OCI-M2 (cell line): ENCODE data around the gene CALCOCO2.
"Not testable (repeated sequence)": the region's sequence is repeated elsewhere in the genome, so short reads cannot be mapped to it uniquely, and the experiment has no call there.

Experiments
- DNase-seq: peaks from one replicate; lab custom pipeline; 2025; ENCODE audit not compliant: unreplicated experiment; lab: John Stamatoyannopoulos, UW

The CALCOCO2 gene

DNA sequence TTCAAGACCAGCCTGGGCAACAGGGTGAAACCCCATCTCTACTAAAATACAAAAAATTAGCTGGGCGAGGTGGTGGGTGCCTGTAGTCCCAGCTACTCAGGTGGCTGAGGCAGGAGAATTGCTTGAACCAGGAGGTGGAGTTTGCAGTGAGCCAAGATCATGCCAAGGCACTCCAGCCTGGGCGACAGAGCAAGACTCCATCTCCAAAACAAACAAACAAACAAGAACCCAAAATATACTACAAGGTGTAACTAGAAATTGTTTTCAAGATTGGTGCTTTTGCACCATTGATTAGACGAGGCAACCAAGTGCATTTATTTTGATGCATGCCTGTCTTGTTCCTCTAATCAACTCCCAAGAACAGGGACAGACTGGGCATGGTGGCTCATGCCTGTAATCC lies 41.6 kb downstream of the CALCOCO2 start:
- DNase-seq: not testable (repeated sequence)

DNA sequence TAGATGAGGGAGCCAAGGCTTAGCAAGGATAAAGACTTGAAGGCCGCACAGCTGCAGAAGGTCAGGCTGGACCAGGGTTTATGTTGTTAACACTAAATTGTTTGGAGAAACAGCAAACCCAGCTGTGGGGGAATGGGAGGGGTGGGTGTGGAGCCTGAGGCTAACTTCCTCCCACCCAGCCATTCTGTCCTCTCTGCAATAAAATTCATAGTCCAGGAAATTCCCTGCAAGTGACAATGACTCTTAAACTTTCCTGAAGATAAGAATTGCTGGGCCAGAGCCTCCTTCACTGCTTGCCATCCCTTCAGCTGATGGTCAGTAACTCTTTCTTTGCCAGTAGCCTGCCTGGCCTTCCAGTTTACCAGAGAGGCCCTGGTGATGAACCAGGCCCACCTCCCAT lies 42.4 kb downstream of the CALCOCO2 start:
- DNase-seq: no peak

DNA sequence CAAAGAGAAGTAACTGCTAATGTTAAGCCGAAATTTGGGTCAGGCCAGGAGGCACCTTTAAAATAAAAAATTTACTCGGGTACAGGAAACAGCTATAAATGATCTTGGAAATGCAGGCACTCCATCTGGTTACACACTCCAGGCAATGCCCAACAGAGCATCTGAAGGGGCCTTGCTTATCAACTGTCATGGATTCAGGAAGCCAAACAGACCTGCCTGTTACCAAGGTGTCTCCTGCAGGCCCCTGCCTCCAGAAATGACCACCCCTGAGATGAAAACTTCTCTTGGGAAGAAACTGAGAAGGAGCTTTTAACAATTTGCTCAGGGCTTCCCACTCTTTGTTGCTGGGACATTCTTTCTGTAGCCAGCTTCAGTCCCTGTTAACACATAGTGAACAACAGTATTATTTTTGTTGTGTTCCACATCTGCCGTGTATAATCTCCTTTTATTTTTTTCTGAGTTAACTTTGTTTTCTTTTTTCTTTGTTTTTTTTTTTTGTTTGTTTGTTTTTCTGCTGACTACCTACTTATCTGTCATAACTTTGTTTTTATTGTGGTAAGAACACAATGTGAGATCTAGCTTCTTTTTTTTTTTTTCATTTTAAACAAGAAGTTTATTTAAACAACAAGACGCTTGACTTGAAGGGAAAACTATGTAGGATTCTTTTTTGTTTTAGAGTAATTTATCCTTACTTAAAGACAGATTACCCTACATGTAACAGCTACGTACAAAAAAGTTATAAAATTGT lies 43.0 kb downstream of the CALCOCO2 start:
- no peak for DNase-seq

DNA sequence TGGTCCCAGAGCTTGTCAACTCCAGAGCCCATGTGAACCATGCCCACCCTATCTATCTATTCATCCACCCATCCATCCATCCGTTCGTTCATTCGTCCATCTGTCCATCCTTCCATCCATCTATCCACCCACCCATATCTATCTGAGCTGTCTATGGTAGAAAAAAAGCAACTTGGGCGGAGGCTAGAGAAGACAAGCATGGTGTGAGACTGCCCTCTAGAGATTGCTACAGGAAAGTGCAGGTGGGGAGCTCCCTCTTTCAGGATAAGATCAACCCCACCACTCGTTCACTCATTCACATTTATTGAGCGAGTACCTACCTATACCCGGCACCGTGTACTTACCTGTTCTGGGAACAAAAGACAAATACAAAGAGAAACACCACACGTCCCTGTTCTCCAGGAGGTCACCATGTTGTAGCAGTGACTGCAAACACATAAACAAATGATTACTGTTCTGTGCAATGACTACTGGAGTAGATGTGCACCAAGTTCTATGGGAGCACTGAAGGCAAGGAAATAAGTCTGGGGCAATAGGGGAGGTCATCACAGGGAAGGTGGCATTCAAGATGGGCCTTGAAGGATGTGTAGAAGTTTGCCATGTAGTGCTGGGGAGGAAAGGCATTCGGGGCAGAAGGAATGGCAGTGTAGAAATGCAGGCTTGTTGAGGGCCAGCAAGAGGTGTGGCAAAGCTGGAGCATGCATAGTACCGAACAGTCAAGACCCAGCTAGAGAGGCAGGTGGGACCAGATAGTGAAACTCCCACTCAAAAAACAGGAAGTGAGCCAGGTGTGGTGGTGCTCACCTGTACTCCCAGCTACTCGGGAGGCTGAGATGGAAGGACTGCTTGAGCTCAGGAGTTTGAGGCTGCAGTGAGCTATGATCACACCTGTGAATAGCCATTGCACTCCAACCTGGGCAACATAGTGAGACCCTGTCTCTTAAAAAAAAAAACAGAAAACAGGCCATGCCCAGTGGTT lies 48.4 kb downstream of the CALCOCO2 start:
- peak; percentile 33 for DNase-seq

DNA sequence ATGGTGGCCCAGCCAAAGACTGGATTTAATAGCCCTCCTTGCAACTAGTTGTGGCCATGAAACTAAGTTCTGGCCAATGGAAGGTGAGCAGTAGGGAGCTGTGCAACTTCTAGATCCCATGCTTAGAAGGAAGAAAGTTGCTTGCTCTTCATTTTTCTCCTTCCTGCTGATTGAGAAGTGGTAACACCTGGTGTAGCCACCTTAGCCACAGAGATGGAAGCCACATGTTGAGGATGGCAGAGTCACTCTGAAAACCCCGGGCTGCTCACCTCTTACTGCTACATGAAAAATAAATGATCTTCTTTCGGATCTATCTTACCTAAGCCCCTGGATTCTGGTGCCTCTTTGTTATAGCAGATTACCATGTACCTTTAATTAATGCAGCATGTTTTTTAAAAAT lies 51.4 kb downstream of the CALCOCO2 start:
- DNase-seq: no peak

DNA sequence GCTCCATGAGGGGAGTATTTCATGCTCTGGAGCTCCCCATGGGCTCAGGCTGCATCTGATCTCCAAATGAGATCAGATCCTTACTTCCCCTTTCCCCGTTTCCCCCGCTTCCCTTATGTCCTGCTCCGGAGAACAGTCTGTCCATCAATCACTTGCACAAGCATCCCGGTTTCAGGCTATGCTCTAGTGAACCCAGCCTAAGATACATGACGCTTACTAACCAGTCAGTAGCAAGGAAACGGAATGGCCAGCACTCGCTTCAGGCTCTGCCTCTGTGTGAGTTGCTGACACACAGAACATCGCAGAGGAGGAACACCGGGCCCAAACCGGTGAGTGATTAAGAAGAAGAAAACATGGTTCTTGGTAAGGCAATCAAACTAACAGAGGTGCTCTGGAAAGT lies 52.3 kb downstream of the CALCOCO2 start:
- no peak for DNase-seq

DNA sequence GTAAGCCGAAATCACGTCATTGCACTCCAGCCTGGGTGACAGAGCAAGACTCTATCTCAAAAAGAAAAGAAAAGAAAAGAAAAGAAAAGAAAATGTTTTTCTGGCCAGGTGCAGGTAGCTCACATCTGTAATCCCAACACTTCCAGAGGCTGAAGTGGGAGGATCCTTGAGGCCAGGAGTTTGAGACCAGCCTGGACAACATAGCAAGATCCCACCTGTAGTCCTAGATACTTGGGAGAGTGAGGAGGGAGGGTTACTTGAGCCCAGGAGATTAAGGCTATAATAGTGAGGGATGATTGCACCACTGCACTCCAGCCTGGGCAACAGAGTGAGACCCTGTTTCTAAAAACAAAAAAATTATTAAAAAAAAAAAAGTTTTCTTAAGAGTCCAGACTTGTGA lies 59.3 kb downstream of the CALCOCO2 start:
- no peak for DNase-seq

DNA sequence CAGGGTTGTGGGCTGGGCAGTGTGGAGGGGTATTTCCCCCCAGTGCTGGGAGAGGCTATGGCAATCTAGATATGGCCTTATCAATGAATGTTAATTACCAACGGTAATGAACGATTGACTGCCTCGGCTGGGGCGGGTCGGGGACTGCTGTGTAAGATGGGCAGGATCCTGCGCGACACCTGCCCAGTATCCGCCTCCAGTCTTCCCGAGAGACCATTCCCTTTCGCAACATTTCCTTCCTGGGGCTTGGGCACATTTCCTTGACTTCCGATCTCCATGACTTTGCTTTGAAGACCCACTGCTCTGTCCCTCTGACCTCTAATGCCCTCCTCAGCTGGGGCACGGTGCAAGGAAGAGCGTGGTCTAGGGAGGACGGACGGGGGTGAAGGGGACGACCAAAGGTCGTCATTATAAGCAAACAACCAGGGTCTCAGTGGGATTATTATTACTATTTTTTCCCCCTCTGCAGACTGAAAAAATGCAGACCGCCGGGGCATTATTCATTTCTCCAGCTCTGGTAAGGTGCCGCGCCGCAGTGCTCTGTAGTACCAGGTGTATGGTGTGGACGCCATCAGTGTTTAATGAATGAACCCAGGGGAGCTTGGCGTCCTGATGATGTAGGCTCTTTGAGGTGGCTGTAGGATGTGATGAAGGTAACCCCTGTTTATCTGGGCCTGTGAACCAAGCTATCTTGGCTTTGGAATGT lies 62.3 kb downstream of the CALCOCO2 start:
- DNase-seq: no peak

DNA sequence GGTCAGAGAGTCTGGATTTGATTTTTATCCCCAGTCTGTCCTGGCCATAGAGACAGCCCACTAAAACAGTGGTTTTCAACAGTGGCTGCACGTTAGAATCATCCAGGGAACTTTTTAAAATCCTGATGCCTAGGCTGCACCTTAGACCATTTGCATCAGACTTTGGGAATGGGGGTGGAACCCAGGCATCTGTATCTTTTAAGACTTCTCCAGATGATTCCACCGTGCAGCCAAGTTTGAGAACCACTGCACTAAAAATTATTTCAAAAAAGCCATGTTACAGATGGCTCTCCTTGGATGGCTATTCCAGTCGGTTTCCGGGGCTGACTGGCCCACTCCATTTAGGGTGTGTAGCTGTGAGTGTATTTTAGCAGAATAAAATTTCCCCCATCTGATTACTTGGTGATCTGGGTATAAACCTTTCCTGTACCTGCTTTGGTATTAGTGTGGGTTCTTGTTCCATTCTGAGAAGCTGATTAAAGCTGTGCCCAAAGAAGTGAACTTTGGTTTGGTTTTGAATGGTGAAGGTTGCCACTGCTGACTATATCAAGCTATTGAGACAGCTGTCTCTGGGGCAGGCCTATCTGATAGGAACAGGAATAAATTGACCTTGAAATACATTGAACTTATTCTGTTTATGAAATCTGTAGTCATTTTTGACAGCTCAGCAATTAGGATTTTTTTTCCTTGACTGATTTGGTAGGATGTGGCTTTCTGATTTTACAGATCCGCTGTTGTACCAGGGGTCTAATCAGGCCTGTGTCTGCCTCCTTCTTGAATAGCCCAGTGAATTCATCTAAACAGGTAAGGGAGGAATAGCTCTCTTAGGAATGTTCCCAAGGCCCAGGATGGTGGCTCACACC lies 63.0 kb downstream of the CALCOCO2 start:
- DNase-seq: no peak

DNA sequence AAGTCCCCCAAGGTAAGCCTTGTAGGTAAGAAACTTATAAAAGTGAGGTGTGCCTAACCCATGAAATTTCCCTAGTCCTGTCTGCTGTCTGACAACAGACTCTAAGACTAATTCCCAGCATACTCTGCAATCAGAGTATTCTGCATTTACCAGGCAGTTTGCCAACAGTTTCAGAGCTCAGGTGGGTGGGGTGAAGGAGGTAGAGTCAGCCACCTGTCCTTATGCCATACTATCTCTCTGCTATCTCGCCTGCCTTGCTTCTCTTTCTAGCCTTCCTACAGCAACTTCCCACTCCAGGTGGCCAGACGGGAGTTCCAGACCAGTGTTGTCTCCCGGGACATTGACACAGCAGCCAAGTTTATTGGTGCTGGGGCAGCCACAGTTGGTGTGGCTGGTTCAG lies 64.1 kb downstream of the CALCOCO2 start:
- no peak for DNase-seq

DNA sequence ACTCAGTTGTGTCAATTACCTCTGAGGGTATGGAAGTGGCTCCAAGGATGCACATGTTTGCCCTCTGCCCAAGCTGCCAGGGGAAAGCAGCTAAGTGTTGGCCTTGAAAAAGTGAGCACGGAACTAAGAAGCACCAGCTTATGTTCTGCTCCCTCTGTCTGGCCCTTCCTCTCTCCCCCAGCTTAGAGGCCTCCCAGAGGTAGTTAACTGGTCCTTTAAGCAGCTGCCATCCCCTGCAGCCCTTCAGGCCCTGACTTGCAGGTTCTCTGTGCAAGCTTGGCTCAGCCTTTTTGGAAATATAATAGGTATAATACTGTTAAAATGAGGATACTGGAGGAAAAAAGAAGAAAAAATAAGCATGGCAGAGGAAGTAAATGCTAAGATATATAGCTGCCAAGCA lies 70.4 kb downstream of the CALCOCO2 start:
- no peak for DNase-seq

DNA sequence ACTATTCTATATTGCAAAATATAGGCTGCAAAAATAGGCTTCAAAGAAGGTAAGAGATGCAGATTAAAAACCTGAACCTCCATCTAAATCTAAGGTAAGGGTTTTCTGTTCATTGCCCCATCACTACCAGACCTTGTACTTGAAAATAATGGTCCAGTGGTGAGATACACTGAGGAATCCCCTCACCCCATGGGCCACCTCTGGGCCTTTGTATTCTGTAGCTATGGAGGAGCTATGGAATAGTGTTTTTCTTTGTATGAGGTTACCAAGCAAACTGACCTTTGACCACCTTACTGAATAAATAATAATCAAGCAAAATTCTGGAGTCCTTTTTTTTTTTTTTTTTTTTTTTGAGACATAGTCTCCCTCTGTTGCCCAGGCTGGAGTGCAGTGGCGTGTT lies 72.6 kb downstream of the CALCOCO2 start:
- no peak for DNase-seq

DNA sequence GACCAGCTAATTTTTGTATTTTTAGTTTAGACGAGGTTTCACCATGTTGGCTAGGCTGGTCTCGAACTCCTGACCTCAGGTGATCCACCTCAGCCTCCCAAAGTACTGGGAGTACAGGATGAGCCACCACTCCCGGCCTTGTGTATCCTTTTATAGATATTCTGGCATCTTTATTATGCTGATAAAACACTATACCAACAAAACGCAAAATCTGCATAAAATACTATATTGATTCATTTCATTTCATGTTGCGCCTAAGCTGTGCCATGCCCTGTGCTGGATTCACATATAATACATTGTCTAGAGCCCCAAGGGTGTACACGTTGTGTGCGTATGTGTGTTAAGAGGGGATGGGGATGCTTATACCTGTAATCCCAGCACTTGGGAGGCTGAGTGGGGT lies 73.6 kb downstream of the CALCOCO2 start:
- DNase-seq: no peak

DNA sequence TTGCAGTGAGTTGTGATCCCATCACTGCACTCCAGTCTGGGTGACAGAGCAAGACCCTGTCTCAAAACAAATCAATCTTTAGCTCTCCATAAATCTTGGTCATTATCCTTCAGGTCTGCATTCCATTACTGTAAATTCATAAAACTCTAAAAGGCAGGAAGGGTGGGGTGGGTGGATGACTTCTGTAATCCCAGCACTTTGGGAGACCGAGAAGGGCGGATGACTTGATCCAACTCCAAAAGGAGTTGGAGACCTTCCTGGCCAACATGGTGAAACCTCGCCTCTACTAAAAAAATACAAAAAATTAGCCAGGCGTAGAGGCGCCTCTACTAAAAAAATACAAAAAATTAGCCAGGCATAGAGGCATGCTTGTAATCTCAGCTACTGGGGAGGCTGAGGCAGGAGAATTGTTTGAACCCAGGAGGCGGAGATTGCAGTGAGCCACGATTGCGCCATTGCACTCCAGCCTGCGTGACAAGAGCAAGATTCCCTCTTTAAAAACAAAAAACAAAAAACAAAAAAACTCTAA lies 75.2 kb downstream of the CALCOCO2 start:
- no peak for DNase-seq

DNA sequence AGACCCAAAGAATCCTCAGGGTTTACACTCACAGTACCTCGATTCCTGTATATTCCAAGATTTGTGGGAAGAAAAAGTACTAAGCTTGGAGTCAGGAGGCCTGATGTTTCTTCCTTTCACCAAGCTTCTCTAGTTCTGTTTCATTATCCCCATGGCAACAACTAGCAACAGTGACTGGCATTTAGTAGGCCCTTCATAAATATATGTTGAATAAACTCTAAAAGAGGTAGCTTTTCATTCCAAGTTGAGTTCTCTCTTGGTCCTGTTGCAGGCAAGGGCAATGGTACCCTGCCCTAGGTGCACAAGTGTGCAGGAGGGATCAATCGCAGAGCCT lies 76.8 kb downstream of the CALCOCO2 start:
- no peak for DNase-seq

DNA sequence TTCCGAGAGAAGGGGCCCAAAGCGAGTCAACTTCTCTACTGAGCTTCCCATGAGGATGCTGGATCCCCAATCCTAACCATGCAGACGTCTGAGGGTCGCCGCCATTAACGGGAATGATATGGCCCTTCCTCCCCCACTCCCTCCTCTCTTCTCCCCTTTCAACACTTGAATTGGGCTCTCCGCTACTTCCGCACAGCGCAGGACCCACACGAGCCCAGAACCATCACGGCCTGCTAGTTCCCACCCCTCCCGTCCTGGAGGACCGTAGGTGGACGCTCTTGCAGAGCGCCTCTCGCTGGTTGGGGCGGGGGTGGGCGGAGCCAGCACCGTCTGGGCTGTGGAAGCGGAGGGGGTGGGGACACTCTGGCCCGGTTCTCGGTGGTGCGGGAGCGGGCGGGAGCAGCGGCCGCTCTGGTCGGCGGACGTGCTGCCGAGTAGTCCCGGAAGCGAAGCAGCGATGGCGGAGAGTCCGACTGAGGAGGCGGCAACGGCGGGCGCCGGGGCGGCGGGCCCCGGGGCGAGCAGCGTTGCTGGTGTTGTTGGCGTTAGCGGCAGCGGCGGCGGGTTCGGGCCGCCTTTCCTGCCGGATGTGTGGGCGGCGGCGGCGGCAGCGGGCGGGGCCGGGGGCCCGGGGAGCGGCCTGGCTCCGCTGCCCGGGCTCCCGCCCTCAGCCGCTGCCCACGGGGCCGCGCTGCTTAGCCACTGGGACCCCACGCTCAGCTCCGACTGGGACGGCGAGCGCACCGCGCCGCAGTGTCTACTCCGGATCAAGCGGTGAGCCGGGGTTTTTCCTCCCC lies 77.4 kb downstream of the CALCOCO2 start, which contains the start of gene UBE2Z:
Gene UBE2Z (plus strand): TSS at position 361 of the 797 bp plus-strand sequence. CDS start 97 bp downstream, at position 458.
- DNase-seq: peak; percentile 83

DNA sequence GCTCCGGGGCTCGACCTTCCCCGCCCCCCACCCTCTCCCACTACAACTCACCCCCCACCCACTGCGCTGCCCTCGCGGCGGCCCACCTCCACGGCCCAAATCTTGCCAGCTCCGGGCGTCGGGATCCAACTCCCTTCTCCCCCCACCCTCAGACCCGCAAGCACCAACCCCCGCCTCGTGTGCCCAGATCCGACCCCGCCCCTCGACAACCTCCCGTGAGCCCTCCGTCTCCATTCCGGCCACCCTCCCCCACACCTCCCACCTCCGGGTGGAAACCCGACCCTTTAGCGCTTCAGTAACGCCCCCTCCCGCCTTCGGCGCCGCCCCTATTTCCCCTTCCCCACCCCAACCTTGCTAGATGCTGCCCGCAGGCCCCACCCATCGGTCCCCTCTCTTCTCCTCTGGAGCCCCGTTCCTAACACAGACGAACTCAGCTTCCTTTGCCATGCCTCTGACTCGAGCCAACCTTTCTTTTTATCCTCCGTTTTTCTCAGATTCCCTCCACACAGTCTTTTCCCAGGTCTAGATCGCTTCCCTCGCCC lies 78.1 kb downstream of the CALCOCO2 start:
- no peak for DNase-seq

DNA sequence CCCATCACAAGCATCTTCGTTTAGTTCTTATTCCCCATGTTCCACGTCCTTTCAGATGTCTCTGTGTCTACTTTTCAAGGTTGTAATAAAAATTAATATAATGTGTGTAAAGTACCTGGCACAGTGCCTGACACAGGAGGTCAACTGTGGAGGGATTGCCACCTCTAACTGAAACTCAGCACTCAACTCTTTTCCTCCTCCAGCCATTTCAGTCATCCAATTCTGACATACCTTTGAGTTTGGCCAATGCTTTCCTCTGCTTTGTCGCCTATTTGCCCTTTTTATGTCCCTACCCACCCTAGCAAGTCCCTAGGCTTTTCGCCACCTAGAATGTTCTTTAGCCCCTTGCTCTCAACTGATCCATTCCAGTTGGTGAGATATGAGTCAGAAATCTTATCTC lies 78.9 kb downstream of the CALCOCO2 start:
- no peak for DNase-seq

DNA sequence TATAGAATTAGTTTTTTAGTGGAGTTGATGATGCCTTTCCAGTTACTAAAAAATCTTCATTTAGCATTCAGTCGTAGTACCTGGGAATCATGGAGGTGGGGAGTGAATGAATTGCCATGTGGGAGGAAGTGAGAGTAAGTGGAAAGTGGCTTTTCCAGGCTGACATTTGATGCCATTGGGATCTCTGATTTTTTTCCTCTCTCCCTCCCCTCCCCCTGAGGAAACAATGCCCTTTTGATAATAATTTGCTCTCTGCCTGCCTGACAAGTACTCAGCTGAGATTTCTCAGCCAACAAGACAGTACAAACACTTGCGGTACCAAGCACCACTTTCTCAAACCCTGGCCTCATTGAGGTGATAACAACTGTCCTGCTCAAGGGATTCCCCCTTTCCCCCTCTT lies 79.5 kb downstream of the CALCOCO2 start:
- no peak for DNase-seq
